Right atrium auricular region (tissue), 2 donors: ENCODE measurements around the gene FAM219A. TPM values are rescaled to one million over a fixed set of nuclear protein-coding genes. Genes with fewer than 3 reads are reported as not detected.
A peak's percentile ranks its signal among the peaks of the same experiment; 100 is the strongest.

Source experiments
- DNase-seq: peaks from one replicate; pipeline ENCODE4 v3.0.0-alpha.2; 2019; ENCODE audit warnings: low spot score
- H3K27ac ChIP-seq, 2 donors: fragments of 200-600 bp; sonication (generic); 1 replicate in 1 of 2; 2 replicates in 1 of 2; pipeline ENCODE4 v1.5.1; 2016 to 2019
- H3K27me3 ChIP-seq, 2 donors: fragments of 200-600 bp; sonication (generic); one replicate each; pipeline versions ENCODE4 v1.5.1 to v1.6.0; 2017 to 2019
- H3K36me3 ChIP-seq: fragments of 200-600 bp; sonication (generic); one replicate; pipeline ENCODE4 v1.5.1; 2016
- H3K4me1 ChIP-seq, 2 donors: fragments of 200-600 bp; sonication (generic); one replicate each; pipeline versions ENCODE4 v1.5.1 to v1.6.0; 2017 to 2019
- H3K4me3 ChIP-seq, 2 donors: fragments of 200-600 bp; sonication (generic); 1 replicate in 1 of 2; 2 replicates in 1 of 2; pipeline ENCODE4 v1.5.1; 2017 to 2019; ENCODE audit warnings: mild to moderate bottlenecking in 1 of 2, moderate library complexity in 1 of 2
- H3K9me3 ChIP-seq, 2 donors: fragments of 200-600 bp; sonication (generic); one replicate each; pipeline ENCODE4 v1.5.1; 2019
- total RNA-seq, 2 donors: library from RNA; depleted of rRNA; stranded (reverse); fragments of >200 nt; gene quantifications; one replicate each; pipeline ENCODE4 v1.1.0, GENCODE V29; 2016
- TF ChIP-seq, protein P1 (sequence below), 2 donors: fragments of 200-600 bp; sonication (generic); IDR thresholded peaks; one replicate each; pipeline ENCODE4 v1.5.1; 2019; ENCODE audit warnings: antibody characterized with exemption in 2 of 2

The FAM219A gene
- total RNA-seq, 2 donors from 2014 or later: 10.5 to 19.9 TPM

DNA sequence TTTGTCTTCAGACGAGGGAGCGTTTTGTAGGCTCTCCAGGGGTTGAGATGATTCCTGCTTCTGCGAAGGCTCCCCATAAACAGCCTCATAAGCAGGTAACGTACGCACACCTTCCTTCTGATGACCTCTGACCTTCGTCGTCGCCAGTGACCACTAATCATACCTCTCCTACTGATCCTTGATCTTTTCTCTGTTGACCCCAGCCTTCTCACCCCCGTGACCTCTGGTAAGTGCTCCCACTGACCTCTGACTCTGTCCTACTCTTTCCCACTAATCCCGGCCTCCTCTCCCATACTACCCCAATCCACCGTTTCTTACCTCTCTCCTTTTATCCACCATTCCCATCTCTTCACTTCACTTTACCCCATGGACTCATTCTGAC lies 580 bp upstream of the FAM219A start:
- Histone ChIP-seq H3K27me3 (no peaks in the 10 kb centered on the region), H3K4me3 (peak overlapping the region; percentile 11 to 76), H3K27ac (no peak overlapping the region), H3K36me3 (no peaks in the 10 kb centered on the region), H3K4me1 (peaks cover 0 to 34% of the 10 kb centered on the region in 2 donors), H3K9me3 (no peaks in the 10 kb centered on the region)
- TF ChIP-seq, protein P1, sequence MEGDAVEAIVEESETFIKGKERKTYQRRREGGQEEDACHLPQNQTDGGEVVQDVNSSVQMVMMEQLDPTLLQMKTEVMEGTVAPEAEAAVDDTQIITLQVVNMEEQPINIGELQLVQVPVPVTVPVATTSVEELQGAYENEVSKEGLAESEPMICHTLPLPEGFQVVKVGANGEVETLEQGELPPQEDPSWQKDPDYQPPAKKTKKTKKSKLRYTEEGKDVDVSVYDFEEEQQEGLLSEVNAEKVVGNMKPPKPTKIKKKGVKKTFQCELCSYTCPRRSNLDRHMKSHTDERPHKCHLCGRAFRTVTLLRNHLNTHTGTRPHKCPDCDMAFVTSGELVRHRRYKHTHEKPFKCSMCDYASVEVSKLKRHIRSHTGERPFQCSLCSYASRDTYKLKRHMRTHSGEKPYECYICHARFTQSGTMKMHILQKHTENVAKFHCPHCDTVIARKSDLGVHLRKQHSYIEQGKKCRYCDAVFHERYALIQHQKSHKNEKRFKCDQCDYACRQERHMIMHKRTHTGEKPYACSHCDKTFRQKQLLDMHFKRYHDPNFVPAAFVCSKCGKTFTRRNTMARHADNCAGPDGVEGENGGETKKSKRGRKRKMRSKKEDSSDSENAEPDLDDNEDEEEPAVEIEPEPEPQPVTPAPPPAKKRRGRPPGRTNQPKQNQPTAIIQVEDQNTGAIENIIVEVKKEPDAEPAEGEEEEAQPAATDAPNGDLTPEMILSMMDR (IDR thresholded peaks at IDR 0.05): no peak
- DNase-seq: no peak

DNA sequence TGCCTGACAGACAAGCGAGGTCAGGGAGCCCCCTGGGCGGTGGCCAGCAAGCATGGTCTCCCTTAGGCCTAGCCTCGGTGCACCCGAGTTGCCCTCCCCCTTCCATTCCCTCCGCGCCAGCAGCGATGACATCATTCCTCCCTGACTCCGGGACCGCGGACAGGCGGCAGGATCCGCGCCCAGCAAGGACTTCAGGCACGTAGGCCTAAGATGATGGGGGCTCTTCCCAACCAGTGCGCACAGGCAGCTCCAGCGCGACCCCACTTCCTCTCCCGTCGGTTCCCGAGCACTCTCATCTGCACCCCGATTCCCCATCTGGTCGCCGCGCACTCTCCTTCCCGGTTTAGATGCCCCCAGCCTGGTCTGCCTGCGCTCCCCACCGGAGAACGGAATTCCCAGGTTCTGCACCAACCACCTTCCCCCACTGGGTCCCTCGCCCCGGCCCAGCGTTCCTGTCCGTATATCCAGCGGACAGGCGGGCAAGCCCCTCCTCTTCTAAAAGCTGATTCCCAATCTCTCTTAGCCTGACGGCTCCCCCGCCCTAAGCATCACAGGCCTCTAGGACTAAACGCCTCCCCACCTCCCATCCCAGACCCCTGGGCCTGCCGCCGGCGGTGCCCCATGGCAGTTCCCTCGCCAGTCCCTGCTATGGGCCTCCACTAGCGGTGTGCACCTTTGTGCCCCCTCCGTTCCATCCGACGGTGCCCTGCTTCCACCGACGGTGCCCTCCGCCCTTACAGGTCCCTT lies 931 bp downstream of the FAM219A start:
- H3K4me1 ChIP-seq: peaks cover 0 to 49% of the 10 kb centered on the region in 2 donors
- TF ChIP-seq, protein P1 (IDR thresholded peaks at IDR 0.05): no peak
- no peaks in the 10 kb centered on the region for H3K36me3 ChIP-seq
- no peaks in the 10 kb centered on the region for H3K27me3 ChIP-seq
- H3K4me3 ChIP-seq: peak overlapping the region; percentile 74 to 76
- H3K9me3 ChIP-seq: no peaks in the 10 kb centered on the region
- peak; percentile 86 for DNase-seq
- H3K27ac ChIP-seq: peak overlapping the region; percentile 81

DNA sequence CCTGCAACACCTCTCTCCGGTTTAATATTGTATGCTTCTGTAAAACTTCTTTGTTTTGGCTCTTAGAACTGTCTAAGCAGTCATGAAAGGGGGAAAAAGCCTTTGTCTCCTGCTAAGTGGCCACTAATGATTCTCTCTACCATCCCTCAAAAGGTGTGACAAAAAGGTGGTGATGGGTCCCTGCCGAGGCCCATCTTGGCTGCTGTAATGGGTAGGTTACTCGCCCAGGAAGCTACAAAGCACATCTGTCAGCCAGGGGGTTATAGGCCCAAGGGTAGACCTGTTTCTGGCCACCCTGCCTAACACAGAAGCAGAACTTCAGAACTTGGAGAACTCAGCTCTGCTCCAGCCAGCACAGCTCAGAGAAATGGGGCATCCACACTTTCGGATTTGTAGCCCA lies 1.6 kb downstream of the FAM219A start:
- H3K9me3 ChIP-seq: no peaks in the 10 kb centered on the region
- H3K27me3 ChIP-seq: no peaks in the 10 kb centered on the region
- DNase-seq: no peak
- no peaks in the 10 kb centered on the region for H3K36me3 ChIP-seq
- H3K4me3 ChIP-seq: peak overlapping the region; percentile 74 to 76
- H3K4me1 ChIP-seq: peaks cover 0 to 56% of the 10 kb centered on the region in 2 donors
- H3K27ac ChIP-seq: peak overlapping the region; percentile 81
- TF ChIP-seq, protein P1 (IDR thresholded peaks at IDR 0.05): no peak

DNA sequence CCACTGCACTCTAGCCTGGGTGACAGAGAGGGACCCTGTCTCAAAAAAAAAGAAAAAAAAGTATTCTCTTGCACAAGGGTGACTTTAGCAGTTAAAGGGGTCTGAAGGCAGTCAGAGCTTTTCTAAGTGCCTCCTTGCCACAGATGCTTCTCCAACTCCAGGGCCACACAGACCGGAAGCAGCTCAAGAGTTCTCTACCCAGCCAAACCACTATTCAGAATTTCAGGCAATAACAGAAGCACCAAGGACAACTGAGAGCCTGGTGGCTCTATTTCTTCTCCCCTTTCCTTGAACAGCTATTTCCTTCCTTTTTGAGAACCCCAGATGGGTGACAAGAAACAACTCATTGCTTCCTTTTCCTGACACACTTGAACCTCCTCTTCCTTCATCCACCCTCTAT lies 2.2 kb downstream of the FAM219A start:
- Histone ChIP-seq H3K4me3 (no peak overlapping the region), H3K27ac (peak overlapping the region; percentile 81), H3K27me3 (no peaks in the 10 kb centered on the region), H3K4me1 (peaks cover 0 to 62% of the 10 kb centered on the region in 2 donors), H3K36me3 (no peaks in the 10 kb centered on the region), H3K9me3 (no peaks in the 10 kb centered on the region)
- TF ChIP-seq, protein P1 (IDR thresholded peaks at IDR 0.05): no peak
- DNase-seq: no peak

DNA sequence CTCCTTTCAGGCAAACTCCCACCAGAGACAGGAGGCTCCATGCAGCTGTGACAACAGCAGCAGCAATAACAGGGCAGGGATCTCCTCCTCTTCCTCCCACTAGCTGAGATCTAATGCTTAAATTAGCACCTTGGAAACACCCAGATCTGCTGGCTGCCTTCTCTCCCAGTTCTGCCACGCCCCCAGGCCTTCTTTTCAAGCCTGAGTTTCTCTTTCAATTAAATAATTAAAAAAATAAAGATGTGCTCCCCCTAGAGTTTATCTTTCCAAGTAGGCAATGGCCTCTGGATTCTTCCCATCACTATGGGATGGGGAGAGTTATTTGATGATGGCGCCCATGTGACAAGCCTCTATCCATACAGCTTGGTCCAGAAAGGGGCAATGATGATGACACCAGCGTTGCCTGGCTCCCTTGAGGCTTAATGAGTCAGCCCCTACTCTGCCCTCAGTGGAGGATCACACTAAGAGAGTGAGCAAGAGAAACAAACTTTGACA lies 3.8 kb downstream of the FAM219A start:
- TF ChIP-seq, protein P1 (IDR thresholded peaks at IDR 0.05): peak in 1 of 2 donors; percentile 31
- H3K27ac ChIP-seq: peak overlapping the region in 1 of 2 donors; percentile 16

More for the DNA sequence above, 3.8 kb downstream of the FAM219A start:
- DNase-seq: peak; percentile 66
- Histone ChIP-seq H3K4me3 (no peak overlapping the region), H3K4me1 (peaks cover 0 to 71% of the 10 kb centered on the region in 2 donors), H3K9me3 (no peaks in the 10 kb centered on the region), H3K27me3 (no peaks in the 10 kb centered on the region), H3K36me3 (no peaks in the 10 kb centered on the region)
